OCI-M1 (cell line): ENCODE measurements around the gene ASPSCR1.

Experiments
- DNase-seq: peaks from one replicate; lab custom pipeline; 2025; lab: John Stamatoyannopoulos, UW

The ASPSCR1 gene

DNA sequence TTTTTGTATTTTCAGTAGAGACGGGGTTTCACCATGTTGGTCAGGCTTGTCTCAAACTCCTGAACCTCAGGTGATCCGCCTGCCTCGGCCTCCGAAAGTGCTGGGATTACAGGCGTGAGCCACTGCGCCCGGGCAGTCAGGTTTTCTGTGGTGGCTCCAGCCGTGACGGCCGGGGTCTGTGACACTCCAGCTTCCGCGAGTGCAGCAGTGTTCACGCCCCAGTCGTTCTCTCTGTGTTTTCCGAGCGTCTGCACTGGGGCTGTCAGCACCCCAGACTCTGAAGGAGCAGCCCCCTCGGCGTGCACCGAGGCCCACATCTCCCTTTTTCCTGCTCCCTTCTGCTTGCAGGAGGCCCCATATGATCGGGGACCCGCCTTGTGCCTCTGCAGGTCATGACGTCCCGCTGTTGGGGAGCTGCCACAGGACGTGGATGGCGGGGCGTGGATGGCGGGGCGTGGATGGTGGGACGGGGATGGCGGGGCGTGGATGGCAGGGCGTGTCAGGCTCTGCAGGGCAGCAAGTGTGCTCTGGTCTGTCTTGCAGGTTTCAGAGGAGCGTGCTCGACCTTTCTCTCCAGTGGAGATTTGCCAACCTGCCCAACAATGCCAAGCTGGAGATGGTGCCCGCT, 5.7 kb downstream of the ASPSCR1 start:
- no peak for DNase-seq

- DNase-seq = no peak
Measured at GRCh38 chr17:81983639-81984373, 6.4 kb downstream of the ASPSCR1 start.

- no peak for DNase-seq
Measured at GRCh38 chr17:81984773-81985410, 7.5 kb downstream of the ASPSCR1 start.

DNA sequence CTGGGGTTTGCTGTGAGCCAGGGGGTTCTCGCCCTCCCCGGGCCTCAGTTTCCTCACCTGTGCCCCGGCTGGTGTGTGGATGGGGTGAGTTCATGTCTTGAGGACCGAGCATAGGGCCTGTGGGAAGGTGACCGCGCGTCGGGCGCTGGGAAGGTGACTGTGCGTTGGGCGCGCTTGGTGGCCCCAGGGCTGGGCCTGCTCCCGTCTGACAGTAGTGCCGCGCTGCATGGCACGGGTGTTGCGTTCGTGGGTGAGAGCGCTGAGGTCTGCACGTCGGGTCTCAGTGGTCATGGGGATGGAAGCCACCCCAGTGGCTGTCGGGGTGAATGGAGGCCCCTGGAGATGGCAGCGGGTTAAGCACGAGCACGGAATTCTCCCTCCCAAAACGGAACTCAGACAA, 9.2 kb downstream of the ASPSCR1 start:
- no peak for DNase-seq

- no peak for DNase-seq
Measured at GRCh38 chr17:81987161-81987770, 9.8 kb downstream of the ASPSCR1 start.

DNA sequence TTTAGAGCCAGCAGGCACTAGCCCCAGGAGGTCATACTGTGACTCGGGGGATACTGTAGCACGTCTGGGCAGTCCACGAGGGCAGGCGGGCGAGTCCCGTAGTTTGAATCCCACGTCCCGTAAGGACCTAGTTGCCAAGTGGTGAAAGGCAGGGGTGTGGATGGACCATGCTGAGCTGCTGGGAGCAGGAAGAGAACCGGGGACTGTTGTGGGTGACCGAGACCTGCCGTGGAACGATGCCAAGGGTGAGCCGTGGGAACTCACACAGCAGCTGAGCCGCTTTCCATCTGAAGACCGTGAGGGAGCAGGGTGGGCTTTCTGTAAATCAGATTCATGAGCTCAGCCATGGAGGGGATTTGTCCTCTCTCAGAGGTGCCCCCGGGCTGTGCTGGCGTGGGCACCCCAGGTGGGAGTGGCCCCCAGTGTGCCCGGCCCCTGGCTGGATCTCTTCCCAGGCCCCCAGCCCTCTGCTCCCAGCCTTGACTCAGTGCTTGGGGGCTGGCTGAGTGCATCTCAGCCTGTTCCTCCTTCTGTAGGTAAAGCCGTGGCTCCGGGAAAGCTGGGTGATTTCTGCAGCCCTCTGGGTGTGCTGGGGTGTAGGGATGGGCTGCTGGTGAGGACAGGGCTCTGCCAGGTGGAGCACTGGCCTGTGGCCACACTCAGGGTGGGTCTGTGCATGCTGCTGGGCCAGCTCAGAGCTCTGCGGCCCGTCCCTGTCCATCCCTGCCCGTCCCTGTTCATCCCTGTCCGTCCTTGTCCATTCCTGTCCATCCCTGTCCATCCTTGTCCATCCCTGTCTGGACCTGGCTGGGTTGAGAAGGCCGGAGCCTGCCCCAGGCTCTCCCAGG, 13.6 kb downstream of the ASPSCR1 start:
- DNase-seq = no peak

DNA sequence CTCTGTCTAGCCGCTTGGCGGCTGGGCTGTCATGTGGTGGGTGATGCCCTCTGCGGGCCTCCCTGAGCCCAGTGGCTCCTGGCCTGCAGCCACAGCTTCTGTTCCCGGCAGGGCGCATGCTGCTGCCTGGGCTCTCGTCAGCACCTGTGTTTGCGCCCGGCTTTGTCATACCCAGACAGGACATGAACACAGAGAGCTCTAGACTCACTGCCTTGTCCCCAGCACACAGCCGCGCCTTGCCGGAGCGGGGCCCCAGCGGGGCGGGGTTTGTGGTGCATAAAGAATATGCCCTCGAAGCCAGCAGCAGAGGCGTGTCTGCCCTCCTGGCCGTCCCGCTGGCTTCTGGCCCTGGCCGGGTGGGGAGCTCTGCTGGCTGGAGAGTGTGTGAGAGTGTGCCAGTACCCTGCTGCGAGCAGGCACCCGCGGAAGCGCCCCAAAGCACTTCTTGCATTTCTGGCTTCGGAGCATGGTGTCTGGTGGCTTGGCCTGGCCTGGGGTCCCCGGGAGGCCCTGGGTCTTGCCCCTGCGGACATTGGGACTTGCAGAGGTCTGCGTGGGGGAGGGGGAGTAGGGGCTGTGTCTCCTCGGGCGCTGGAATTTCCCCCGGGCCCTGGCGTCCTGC, 14.4 kb downstream of the ASPSCR1 start:
- DNase-seq = no peak

- DNase-seq = no peak
Measured at GRCh38 chr17:81992306-81993102, 15.1 kb downstream of the ASPSCR1 start.

DNA sequence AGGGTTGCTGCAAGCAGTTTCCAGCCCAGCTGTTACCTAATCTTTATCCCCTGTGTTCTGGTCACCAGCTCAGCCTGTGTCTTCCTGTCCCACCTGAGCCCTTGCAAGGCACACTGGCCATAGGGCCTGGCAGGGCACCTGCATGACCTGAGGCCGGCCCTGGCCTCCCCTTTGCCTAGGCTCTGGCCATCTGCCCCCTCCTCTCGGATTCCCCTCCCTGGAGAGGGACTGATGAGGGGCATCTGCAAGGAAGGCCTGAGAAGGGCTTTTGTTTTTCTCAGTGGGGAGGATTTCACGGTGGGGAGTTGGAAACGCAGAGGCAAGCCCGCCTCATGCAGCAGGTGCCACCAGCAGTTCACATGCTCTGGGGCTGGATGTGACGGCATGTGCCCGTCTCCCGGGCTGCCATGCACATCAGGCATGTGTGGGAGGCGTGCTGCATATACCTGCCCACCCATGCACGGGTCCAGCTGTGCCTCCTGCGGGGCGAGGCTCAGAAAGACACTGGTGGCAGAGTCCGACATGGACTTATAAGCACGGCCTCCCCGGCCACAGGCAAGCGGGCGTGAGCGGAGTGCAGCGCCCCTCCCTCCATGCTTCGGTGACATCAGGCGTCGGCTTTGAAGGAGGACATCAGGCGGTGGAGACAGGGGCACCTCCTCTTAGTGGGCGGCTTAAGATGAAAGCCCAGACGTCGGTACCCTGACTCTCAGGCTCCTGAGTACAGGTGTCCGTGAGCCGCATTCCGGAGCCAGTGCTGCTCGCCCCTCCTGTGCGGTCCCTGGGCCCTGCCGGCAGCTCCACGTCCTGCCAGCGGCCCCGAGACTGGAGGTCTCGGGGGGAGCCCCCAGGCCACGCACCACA, 16.5 kb downstream of the ASPSCR1 start:
- no peak for DNase-seq

DNA sequence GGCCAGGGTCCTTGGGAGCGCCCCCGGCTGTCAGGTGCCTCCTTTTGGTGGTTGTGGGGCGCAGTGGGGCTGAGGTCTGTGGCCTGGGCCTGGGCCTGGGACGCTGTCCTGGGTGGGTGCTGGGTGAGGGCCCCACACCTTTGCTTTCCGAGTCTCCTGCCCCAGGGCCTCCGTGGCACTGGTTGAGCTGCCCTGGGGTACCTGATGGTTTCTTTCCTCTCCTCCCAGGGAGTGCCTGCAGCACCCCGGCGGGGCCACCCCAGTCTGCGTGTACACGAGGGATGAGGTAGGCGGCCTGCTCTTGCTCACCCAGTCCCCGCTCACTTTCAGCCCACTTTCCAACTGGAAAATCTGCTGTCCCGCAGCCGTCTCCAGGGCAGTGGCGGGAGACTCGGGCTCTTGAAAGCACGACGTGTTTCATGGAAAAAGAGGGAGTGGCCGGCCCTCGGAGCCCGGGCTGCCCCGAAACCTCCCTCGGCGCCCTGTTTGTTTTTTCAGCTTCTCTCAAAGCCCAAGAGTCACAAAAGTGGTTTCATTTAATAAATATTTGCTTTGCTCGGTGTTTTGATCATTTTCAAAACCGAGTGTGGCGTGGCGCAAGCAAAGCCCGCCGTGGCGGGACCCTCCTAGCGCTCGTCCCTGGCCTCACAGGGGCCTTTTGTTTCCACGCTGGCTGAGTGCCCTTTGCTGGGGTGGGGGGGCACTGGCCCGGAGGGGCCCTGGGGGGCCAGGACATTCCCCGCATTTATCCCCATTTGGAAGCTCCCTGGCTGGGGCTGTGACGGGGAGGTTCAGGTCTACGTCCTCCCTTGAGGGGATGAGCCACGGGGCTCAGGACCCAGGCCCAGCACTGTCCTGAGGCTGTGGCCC, 17.4 kb downstream of the ASPSCR1 start:
- no peak for DNase-seq

- DNase-seq = no peak
Measured at GRCh38 chr17:81995463-81996231, 18.2 kb downstream of the ASPSCR1 start.

GRCh38 chr17:81996232-81996756, 18.9 kb downstream of the ASPSCR1 start:
- DNase-seq = no peak

DNA sequence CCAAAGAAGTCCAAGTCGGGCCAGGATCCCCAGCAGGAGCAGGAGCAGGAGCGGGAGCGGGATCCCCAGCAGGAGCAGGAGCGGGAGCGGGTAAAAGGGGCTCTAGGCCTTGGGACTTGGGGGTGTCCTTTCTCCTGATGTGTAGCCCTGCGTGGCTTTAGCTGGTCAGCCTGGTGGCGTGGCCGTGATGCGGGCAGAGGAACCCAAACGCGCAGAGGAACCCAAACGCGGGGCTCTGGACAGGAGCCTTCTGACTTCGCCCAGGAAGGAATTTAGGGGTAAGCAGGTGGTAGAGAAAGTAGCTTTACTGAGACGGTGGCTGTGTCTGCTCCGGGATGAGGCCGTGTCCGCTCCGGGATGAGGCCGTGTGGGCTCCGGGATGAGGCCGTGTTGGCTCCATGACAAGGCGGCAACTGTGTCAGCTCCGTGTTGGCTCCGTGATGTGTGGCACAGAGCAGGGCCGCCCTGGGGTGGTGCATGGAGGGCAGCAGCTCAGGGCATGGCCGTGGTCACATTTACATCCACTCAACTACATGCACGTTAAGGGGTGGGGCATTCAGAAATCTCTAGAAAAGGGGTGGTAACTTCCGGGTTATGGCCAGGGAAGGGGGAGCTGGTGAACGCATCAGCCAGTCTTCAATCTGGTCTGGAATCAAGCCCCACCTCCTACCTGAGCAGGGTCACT, 19.5 kb downstream of the ASPSCR1 start:
- DNase-seq = no peak

- no peak for DNase-seq
Measured at GRCh38 chr17:81998212-81998611, 20.8 kb downstream of the ASPSCR1 start.

DNA sequence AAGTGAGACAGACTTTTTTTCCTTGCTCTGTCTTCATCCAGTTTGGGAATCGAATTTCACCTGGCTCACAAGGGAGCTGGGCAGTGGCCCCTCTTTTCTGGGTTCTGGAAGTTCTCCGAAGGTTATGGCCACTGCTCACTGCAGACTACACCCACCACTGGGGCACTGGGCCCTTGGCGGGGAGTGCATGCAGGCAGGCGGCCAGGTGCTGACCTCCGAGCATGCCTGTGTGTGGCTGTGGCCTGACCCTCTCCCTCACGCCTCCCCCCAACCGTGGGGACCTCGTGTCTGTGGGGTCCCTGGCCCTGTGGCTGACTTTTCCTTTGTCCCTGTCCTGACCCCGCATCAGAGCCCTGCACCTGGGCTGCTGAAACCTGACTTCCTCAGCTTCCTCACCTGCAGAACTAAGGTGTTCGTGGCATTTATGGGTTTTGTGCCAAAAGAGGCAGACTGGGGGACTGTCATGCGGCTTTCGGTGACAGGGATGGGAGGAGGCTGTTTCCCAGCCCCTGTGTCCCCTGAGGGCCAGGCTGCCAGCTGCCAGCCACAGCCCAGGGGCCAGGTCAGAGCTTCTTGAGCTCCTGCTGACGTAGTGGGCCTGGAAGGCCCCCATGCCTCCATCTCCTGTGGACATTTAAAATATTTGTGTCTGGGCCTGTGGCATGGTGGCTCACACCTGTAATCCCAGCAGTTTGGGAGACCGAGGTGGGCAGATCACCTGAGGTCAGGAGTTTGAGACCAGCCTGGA, 21.4 kb downstream of the ASPSCR1 start:
- no peak for DNase-seq

- no peak for DNase-seq
Measured at GRCh38 chr17:81999587-81999975, 22.2 kb downstream of the ASPSCR1 start.
